Panc1 (cell line): ENCODE measurements around the gene TUBA3E. TPM values are rescaled to one million over a fixed set of nuclear protein-coding genes. Genes with fewer than 3 reads are reported as not detected.
"Not testable (repeated sequence)": the region's sequence is repeated elsewhere in the genome, so short reads cannot be mapped to it uniquely, and the experiment has no call there.

Experiments
- ATAC-seq: fragments of 200-7000 bp; cut with Tn5 transposase; 2 replicates; pipeline ENCODE4 v1.9.1; 2020; ENCODE audit warnings: mild to moderate bottlenecking, moderate library complexity
- BruUV-seq: library from RNA; stranded (reverse); fragments of 400-500 nt; replicated peaks from 2 replicates; lab custom pipeline; 2021; lab: Mats Ljungman, UMichigan
- CTCF ChIA-PET: fragments of 300-600 bp; sonication (Branson Sonifier 250); formaldehyde crosslinking; loops from one replicate; lab custom pipeline; 2022; ENCODE audit warnings: antibody characterized with exemption; lab: Charles Lee
- POLR2A ChIA-PET: fragments of 300-600 bp; sonication (Branson Sonifier 250); formaldehyde crosslinking; loops from one replicate; lab custom pipeline; 2022; ENCODE audit warnings: antibody characterized with exemption; lab: Charles Lee
- DNase-seq: peaks from one replicate; pipeline ENCODE4 v3.0.0-alpha.2; 2010; ENCODE audit warnings: low read depth, low spot score
- H3K27ac ChIP-seq: 2 replicates; pipeline ENCODE4 v1.5.1; 2011; ENCODE audit warnings: mild to moderate bottlenecking, low read length, inconsistent platforms
- H3K27me3 ChIP-seq: fragments of 200-500 bp; sonication (Bioruptor generic); 2 replicates; pipeline ENCODE4 v1.6.0; 2014; ENCODE audit warnings: low read length, inconsistent platforms; ENCODE audit not compliant: control insufficient read depth, insufficient read depth
- H3K36me3 ChIP-seq: fragments of 200-500 bp; sonication (Bioruptor generic); 2 replicates; pipeline ENCODE4 v1.5.1; 2014; ENCODE audit warnings: inconsistent platforms, mild to moderate bottlenecking, low read length, moderate library complexity; ENCODE audit not compliant: control insufficient read depth, insufficient read depth
- H3K4me1 ChIP-seq: 2 replicates; pipeline ENCODE4 v1.5.1; 2011; ENCODE audit warnings: inconsistent platforms, mild to moderate bottlenecking, low read length, moderate library complexity; ENCODE audit not compliant: control insufficient read depth, insufficient read depth
- H3K4me3 ChIP-seq, 2 experiments: 2 replicates each; pipeline ENCODE4 v1.5.1; 2011 to 2012; ENCODE audit warnings: low read depth in 2 of 2, low read length in 2 of 2, mild to moderate bottlenecking in 2 of 2, inconsistent platforms in 1 of 2, moderate library complexity in 1 of 2
- H3K9me3 ChIP-seq: fragments of 200-500 bp; sonication (Bioruptor generic); 2 replicates; pipeline ENCODE4 v1.5.1; 2014; ENCODE audit warnings: low read depth, mild to moderate bottlenecking, inconsistent platforms, low read length, moderate library complexity; ENCODE audit not compliant: control insufficient read depth, insufficient read depth
- CTCF ChIP-seq: fragments of 450-650 bp; IDR thresholded peaks from 2 replicates; pipeline ENCODE4 v1.5.1; 2017; ENCODE audit warnings: mild to moderate bottlenecking
- POLR2AphosphoS5 ChIP-seq: IDR thresholded peaks from 2 replicates; pipeline ENCODE4 v1.6.1; 2012; ENCODE audit warnings: mild to moderate bottlenecking, low read depth, low read length, moderate library complexity
- REST ChIP-seq, 2 experiments: IDR thresholded peaks; 2 replicates each; pipeline ENCODE4 v1.6.1; 2011 to 2012; ENCODE audit warnings: low read depth in 2 of 2, control low read depth in 1 of 2, low read length in 1 of 2, mild to moderate bottlenecking in 1 of 2, moderate library complexity in 1 of 2; ENCODE audit not compliant: insufficient read depth in 1 of 2
- SIN3A ChIP-seq: IDR thresholded peaks from 2 replicates; pipeline ENCODE4 v1.6.1; 2012; ENCODE audit warnings: low read depth, mild to moderate bottlenecking, low read length, moderate library complexity, borderline replicate concordance; ENCODE audit not compliant: insufficient read depth
- TCF7L2 ChIP-seq: IDR thresholded peaks from 2 replicates; pipeline ENCODE4 v1.6.1; 2011; ENCODE audit warnings: mild to moderate bottlenecking, low read depth, low read length, inconsistent platforms
- in situ Hi-C: cut with HindIII; loops from 2 replicates; pipeline ENCODE4 v1.10.0; 2016; ENCODE audit warnings: low sequenced_read_pairs, low pct_unique_long_range_greater_than_20kb
- intact Hi-C: fragments of 100-400 bp; cut with micrococcal nuclease; formaldehyde crosslinking; loops from one replicate; pipeline ENCODE4 v1.10.0; 2022; ENCODE audit not compliant: unreplicated experiment
- total RNA-seq: library from RNA; stranded (reverse); gene quantifications from one replicate; pipeline ENCODE4 v1.2.1, GENCODE V29; 2021; ENCODE audit not compliant: unreplicated experiment

The TUBA3E gene
- total RNA-seq, 1 experiment from 2014 or later, result not detected

- Histone ChIP-seq H3K36me3 (peaks cover 2% of the 10 kb centered on the region; the same call in 1 of the 2 replicates), H3K4me3 (peak overlapping the region; percentile 65 to 100), H3K27ac (no peak overlapping the region; the same call in 1 of the 2 replicates), H3K4me1 (peaks cover 4% of the 10 kb centered on the region; the same call in 1 of the 2 replicates), H3K27me3 (no peaks in the 10 kb centered on the region), H3K9me3 (no peaks in the 10 kb centered on the region)
- DNase-seq (no peak), ATAC-seq (no peak)
- in situ Hi-C loops, result no loop called here
- TF ChIP-seq REST (IDR thresholded peaks at IDR 0.05; ENCODE audit: insufficient read depth in 1 of 2, low read depth in 2 of 2, low read length in 1 of 2) (no peak), TCF7L2 (no peak), SIN3A (no peak), CTCF (no peak), POLR2AphosphoS5 (no peak)
- CTCF ChIA-PET, result no interaction called here
- POLR2A ChIA-PET, result no interaction called here
- intact Hi-C loops, result loop anchor here (5.0 kb wide), 1 partner anchor 149 kb away; no protein-coding TSS in a partner anchor
- TSS peak; percentile 46 for BruUV-seq
Measured at GRCh38 chr2:130183512-130184373, 14.5 kb downstream of the TUBA3E start.

GRCh38 chr2:130182826-130183511 is 15.3 kb downstream of the TUBA3E start:
- peak; percentile 17 for ATAC-seq
- Histone ChIP-seq H3K27ac (peak overlapping the region; percentile 81), H3K4me3 (peak overlapping the region; percentile 65 to 100)
- H3K36me3 ChIP-seq, DNase-seq, CTCF ChIA-PET, H3K9me3 ChIP-seq, in situ Hi-C loops, POLR2A ChIA-PET, BruUV-seq, H3K27me3 ChIP-seq, H3K4me1 ChIP-seq: not testable (repeated sequence)
- intact Hi-C loops, result loop anchor here (5.0 kb wide), 1 partner anchor 149 kb away; no protein-coding TSS in a partner anchor
